HUES64 (cell line): ENCODE data around the gene TMEM139.

Experiments used
- H3K27ac ChIP-seq: 2 replicates; pipeline ENCODE4 v1.7.0; 2013; ENCODE audit warnings: low read depth, low read length, inconsistent platforms
- H3K27me3 ChIP-seq: 2 replicates; pipeline ENCODE4 v1.6.1; 2013; ENCODE audit warnings: mild to moderate bottlenecking, low read length; ENCODE audit not compliant: insufficient read depth
- H3K36me3 ChIP-seq: 2 replicates; pipeline ENCODE4 v1.6.1; 2013; ENCODE audit warnings: mild to moderate bottlenecking, low read length; ENCODE audit not compliant: insufficient read depth
- H3K4me1 ChIP-seq: 2 replicates; pipeline ENCODE4 v1.6.1; 2013; ENCODE audit warnings: mild to moderate bottlenecking, low read length, moderate library complexity; ENCODE audit not compliant: insufficient read depth
- H3K4me3 ChIP-seq: 2 replicates; pipeline ENCODE4 v1.5.1; 2013; ENCODE audit warnings: mild to moderate bottlenecking, low read length, moderate library complexity
- H3K9ac ChIP-seq: 2 replicates; pipeline ENCODE4 v1.6.1; 2013; ENCODE audit warnings: mild to moderate bottlenecking, low read depth, low read length
- H3K9me3 ChIP-seq: 2 replicates; pipeline ENCODE4 v1.6.1; 2013; ENCODE audit warnings: low read depth, low read length; ENCODE audit not compliant: insufficient read depth
- WGBS: fragments of 150-250, 120-280 bp; methylation state at CpG from one replicate; pipeline ENCODE4 v1.1.7; 2013; ENCODE audit warnings: missing lambda C conversion rate; 5-methylcytosine and 5-hydroxymethylcytosine counted together

Gene TMEM139

GRCh38 chr7:143308632-143309031 is 23.9 kb downstream of the TMEM139 start:
- Histone ChIP-seq H3K4me3 (no peak overlapping the region), H3K9me3 (no peaks in the 10 kb centered on the region), H3K9ac (no peak overlapping the region), H3K36me3 (peaks cover 52% of the 10 kb centered on the region), H3K4me1 (no peaks in the 10 kb centered on the region), H3K27me3 (no peaks in the 10 kb centered on the region), H3K27ac (no peak overlapping the region)
- WGBS = 94% methylated on average over 1 of the region's 2 CpGs

GRCh38 chr7:143314127-143314526 is 29.4 kb downstream of the TMEM139 start:
- H3K4me1 ChIP-seq = no peaks in the 10 kb centered on the region
- H3K36me3 ChIP-seq = peaks cover under 1% of the 10 kb centered on the region; the same call in 1 of the 2 replicates
- no peak overlapping the region for H3K4me3 ChIP-seq
- no peaks in the 10 kb centered on the region for H3K27me3 ChIP-seq
- H3K27ac ChIP-seq = no peak overlapping the region
- H3K9ac ChIP-seq = no peak overlapping the region
- no peaks in the 10 kb centered on the region for H3K9me3 ChIP-seq

GRCh38 chr7:143315776-143316175 is 31.0 kb downstream of the TMEM139 start, which contains the start of gene CLCN1:
Gene CLCN1 (plus strand): TSS chr7:143316111. CDS start chr7:143316213, 102 bp downstream.
- H3K27ac ChIP-seq = no peak within 1 kb of the TSS
- no peaks in the 10 kb centered on the region for H3K36me3 ChIP-seq
- 84% methylated on average over 5 of the region's 5 CpGs for WGBS
- H3K9ac ChIP-seq = no peak within 1 kb of the TSS
- no peak within 1 kb of the TSS for H3K4me3 ChIP-seq
- no peaks in the 10 kb centered on the region for H3K27me3 ChIP-seq
- no peaks in the 10 kb centered on the region for H3K4me1 ChIP-seq
- H3K9me3 ChIP-seq = no peaks in the 10 kb centered on the region

GRCh38 chr7:143316492-143316891 is 31.7 kb downstream of the TMEM139 start:
- WGBS = 97% methylated on average over 4 of the region's 4 CpGs
- no peaks in the 10 kb centered on the region for H3K36me3 ChIP-seq
- no peak overlapping the region for H3K4me3 ChIP-seq
- no peaks in the 10 kb centered on the region for H3K9me3 ChIP-seq
- H3K9ac ChIP-seq = no peak overlapping the region
- no peaks in the 10 kb centered on the region for H3K27me3 ChIP-seq
- no peaks in the 10 kb centered on the region for H3K4me1 ChIP-seq
- no peak overlapping the region for H3K27ac ChIP-seq

- WGBS = 94% methylated on average over 5 of the region's 5 CpGs
- Histone ChIP-seq H3K9ac (no peak overlapping the region), H3K36me3 (no peaks in the 10 kb centered on the region), H3K4me3 (no peak overlapping the region), H3K4me1 (no peaks in the 10 kb centered on the region), H3K9me3 (no peaks in the 10 kb centered on the region), H3K27ac (no peak overlapping the region), H3K27me3 (no peaks in the 10 kb centered on the region)
Measured at GRCh38 chr7:143318661-143319060, 33.9 kb downstream of the TMEM139 start.

- no peak overlapping the region for H3K4me3 ChIP-seq
- H3K27me3 ChIP-seq = no peaks in the 10 kb centered on the region
- H3K36me3 ChIP-seq = no peaks in the 10 kb centered on the region
- no peak overlapping the region for H3K27ac ChIP-seq
- H3K9ac ChIP-seq = no peak overlapping the region
- 81% methylated on average over 9 of the region's 9 CpGs for WGBS
- H3K9me3 ChIP-seq = no peaks in the 10 kb centered on the region
- 0 out of 2 replicates have a peak, but pooled peaks cover 3% of the 10 kb centered on the region for H3K4me1 ChIP-seq
Measured at GRCh38 chr7:143320620-143321019, 35.9 kb downstream of the TMEM139 start.

GRCh38 chr7:143321242-143321641 is 36.5 kb downstream of the TMEM139 start:
- Histone ChIP-seq H3K4me1 (0 out of 2 replicates have a peak, but pooled peaks cover 3% of the 10 kb centered on the region), H3K27me3 (no peaks in the 10 kb centered on the region), H3K9me3 (no peaks in the 10 kb centered on the region), H3K27ac (no peak overlapping the region), H3K4me3 (no peak overlapping the region), H3K36me3 (no peaks in the 10 kb centered on the region), H3K9ac (no peak overlapping the region)
- WGBS = 90% methylated on average over 10 of the region's 10 CpGs

GRCh38 chr7:143321734-143322133 is 37.0 kb downstream of the TMEM139 start:
- Histone ChIP-seq H3K27ac (no peak overlapping the region), H3K36me3 (no peaks in the 10 kb centered on the region), H3K9me3 (no peaks in the 10 kb centered on the region), H3K9ac (no peak overlapping the region), H3K27me3 (no peaks in the 10 kb centered on the region), H3K4me3 (no peak overlapping the region), H3K4me1 (0 out of 2 replicates have a peak, but pooled peaks cover 3% of the 10 kb centered on the region)
- WGBS = 84% methylated on average over 4 of the region's 4 CpGs

- Histone ChIP-seq H3K4me3 (no peak overlapping the region), H3K9ac (no peak overlapping the region), H3K27me3 (no peaks in the 10 kb centered on the region), H3K27ac (no peak overlapping the region), H3K4me1 (0 out of 2 replicates have a peak, but pooled peaks cover 3% of the 10 kb centered on the region), H3K36me3 (no peaks in the 10 kb centered on the region), H3K9me3 (no peaks in the 10 kb centered on the region)
- 87% methylated on average over 23 of the region's 23 CpGs for WGBS
Measured at GRCh38 chr7:143322760-143323633, 38.2 kb downstream of the TMEM139 start.

GRCh38 chr7:143323653-143324052 is 38.9 kb downstream of the TMEM139 start:
- Histone ChIP-seq H3K27me3 (no peaks in the 10 kb centered on the region), H3K4me1 (0 out of 2 replicates have a peak, but pooled peaks cover 3% of the 10 kb centered on the region), H3K9me3 (no peaks in the 10 kb centered on the region), H3K9ac (no peak overlapping the region), H3K27ac (no peak overlapping the region), H3K4me3 (no peak overlapping the region), H3K36me3 (no peaks in the 10 kb centered on the region)
- WGBS = 67% methylated on average over 12 of the region's 12 CpGs

- H3K36me3 ChIP-seq = no peaks in the 10 kb centered on the region
- no peak overlapping the region for H3K27ac ChIP-seq
- no CpG with 5 or more reads among the region's 2 CpGs for WGBS
- no peaks in the 10 kb centered on the region for H3K27me3 ChIP-seq
- H3K4me1 ChIP-seq = 0 out of 2 replicates have a peak, but pooled peaks cover 3% of the 10 kb centered on the region
- no peak overlapping the region for H3K9ac ChIP-seq
- H3K9me3 ChIP-seq = no peaks in the 10 kb centered on the region
- no peak overlapping the region for H3K4me3 ChIP-seq
Measured at GRCh38 chr7:143325240-143325639, 40.5 kb downstream of the TMEM139 start.
